GM18499 (cell line): Measurements from ENCODE around the gene DISP3.

Experiments
- ATAC-seq: cut with Tn5 transposase; IDR thresholded peaks from one replicate; pipeline ENCODE4 v1.9.1; 2021; ENCODE audit warnings: moderate number of reproducible peaks; ENCODE audit not compliant: insufficient read depth, unreplicated experiment

Gene DISP3

GRCh38 chr1:11526071-11526895, 47.3 kb downstream of the DISP3 start:
- ATAC-seq: no peak

GRCh38 chr1:11527541-11528452, 48.8 kb downstream of the DISP3 start:
- no peak for ATAC-seq

- no peak for ATAC-seq
Measured at GRCh38 chr1:11528611-11529261, 49.8 kb downstream of the DISP3 start.

- ATAC-seq: no peak
Measured at GRCh38 chr1:11529330-11529729, 50.4 kb downstream of the DISP3 start.

GRCh38 chr1:11529763-11530730, 51.1 kb downstream of the DISP3 start:
- ATAC-seq: no peak

GRCh38 chr1:11530731-11531311, 51.9 kb downstream of the DISP3 start:
- no peak for ATAC-seq

GRCh38 chr1:11531314-11531870, 52.4 kb downstream of the DISP3 start:
- ATAC-seq: no peak

- no peak for ATAC-seq
Measured at GRCh38 chr1:11531943-11532342, 53.0 kb downstream of the DISP3 start.

GRCh38 chr1:11533790-11534787, 55.1 kb downstream of the DISP3 start:
- ATAC-seq: no peak

- no peak for ATAC-seq
Measured at GRCh38 chr1:11534846-11535245, 55.9 kb downstream of the DISP3 start.

GRCh38 chr1:11535316-11535715, 56.4 kb downstream of the DISP3 start:
- no peak for ATAC-seq

- no peak for ATAC-seq
Measured at GRCh38 chr1:11535761-11536572, 57.0 kb downstream of the DISP3 start.

- ATAC-seq: no peak
Measured at GRCh38 chr1:11536573-11537379, 57.8 kb downstream of the DISP3 start.

GRCh38 chr1:11537380-11537764, 58.4 kb downstream of the DISP3 start:
- ATAC-seq: no peak

- ATAC-seq: no peak
Measured at GRCh38 chr1:11537854-11538591, 59.1 kb downstream of the DISP3 start.

- ATAC-seq: no peak
Measured at GRCh38 chr1:11538886-11539285, 59.9 kb downstream of the DISP3 start.
